GM19468 (cell line): ENCODE data around the gene SNRPF.

Experiments
- ATAC-seq: cut with Tn5 transposase; IDR thresholded peaks from one replicate; pipeline ENCODE4 v1.9.1; 2021; ENCODE audit warnings: mild to moderate bottlenecking, moderate library complexity, moderate number of reproducible peaks; ENCODE audit not compliant: unreplicated experiment; ENCODE audit errors: extremely low read depth

Gene SNRPF

DNA sequence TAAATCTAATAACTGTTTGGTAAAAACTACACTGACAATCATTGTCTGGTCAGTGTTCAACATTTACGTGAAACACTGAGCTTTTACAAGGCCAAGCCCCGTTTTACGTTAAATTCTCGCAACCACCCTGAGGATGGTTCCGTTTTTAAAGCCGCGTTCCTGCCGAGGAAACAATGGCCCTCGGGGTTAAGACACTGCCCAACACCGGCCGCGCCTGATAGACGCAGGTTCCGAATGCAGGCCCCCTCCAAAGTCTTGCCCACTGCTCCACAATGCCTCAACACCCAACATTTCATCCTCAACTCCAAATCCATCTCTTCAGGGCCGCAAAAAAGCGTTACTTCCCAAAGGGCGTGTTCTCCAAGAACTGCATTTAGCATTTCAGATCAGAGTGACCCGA is 953 bp upstream of the SNRPF start:
- no peak for ATAC-seq

GRCh38 chr12:95859344-95859816 is 628 bp downstream of the SNRPF start:
- no peak for ATAC-seq

DNA sequence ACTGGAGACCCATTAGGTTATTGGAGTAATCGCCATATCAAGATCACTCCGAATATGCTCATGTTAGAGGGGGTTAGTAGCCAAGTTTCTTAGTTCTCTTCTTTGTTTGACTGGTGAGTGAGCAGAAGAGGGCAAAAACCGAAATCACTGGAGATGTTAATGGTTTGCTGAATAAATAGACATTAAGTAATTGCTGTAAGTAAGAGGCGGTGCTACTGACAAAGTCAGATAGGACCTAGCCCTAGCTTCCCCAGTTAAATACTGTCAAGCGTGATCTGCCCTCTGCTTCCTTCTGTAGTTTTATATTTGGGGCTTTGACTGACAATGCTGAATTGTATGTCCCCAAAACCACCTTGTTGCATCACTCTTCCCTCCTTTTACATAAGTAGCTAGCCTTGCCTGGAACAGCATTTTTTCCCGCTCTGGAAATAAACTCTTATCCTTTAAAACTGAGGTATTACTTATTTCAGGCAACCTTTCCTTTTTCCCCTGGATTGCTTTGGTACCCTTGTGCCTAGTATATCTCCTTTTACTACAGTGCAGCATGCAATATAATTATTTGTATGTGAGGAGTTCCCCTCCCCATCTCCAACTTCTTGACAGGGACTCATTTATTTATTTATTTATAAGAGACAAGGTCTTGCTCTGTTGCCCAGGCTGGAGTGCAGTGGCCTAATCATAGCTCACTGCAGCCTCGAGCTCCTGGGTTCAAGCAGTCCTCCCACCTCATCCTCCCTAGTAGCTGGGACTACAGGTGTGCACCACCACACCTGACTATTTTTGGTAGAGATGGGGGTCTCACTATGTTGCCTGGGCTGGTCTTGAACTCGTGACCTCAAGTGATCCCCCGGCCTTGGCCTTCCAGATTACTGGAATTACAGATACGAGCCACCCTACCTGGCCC is 1.4 kb downstream of the SNRPF start:
- no peak for ATAC-seq

DNA sequence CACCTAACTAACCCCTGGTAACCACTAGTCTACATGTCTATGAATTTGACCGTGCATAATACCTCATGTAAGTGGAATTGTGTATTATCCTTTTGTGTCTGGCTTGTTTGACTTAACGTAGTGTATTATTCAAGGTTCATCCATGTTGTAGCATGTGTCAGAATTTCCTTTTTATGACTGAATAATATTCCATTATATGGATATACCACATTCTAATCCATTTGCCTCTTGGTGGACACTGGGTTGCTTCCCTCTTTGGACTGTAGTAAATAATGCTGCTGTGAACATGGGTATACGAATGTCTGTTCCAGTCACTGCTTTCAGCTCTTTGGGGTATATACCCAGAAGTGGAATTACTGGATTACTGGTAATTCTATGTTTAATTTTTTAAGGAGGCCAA is 3.3 kb downstream of the SNRPF start:
- ATAC-seq, result no peak

GRCh38 chr12:95863337-95863736 is 4.6 kb downstream of the SNRPF start:
- no peak for ATAC-seq

DNA sequence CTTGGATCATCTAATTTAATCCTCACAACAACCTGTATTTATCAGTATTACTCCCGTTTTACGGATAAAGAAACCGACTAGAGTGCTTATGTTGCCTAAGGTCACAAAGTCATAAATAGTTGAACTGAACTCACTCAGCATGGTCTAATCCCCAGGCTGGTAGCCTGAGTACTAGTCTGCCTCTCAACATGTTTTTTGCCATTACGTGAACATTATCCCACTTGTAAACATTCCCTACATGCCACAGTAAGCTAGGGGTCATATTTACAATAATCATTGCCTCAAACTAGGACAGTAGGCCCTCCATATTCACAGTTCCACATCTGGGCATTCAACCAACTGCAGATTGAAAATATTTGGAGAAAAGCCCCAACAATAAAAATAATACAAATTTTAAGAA is 12.1 kb downstream of the SNRPF start:
- no peak for ATAC-seq

DNA sequence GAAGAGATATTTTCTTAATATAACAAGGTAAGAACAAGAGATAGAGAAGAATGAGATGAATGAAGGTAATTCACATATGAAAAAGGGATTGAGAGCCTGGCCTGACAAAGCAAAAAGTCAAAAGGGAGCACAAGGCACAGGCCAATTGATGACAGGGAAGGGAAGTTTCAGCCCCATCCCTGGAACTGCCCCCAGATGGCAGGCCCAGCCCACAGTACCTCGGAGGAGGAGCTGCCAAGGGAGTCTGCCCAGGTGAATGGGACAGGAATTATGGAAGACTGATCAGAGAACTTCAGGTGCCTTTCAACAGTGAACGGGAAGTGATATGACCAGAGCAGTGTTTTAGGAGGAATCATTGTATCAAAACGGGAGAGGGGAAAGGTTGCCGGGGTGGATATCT is 15.7 kb downstream of the SNRPF start:
- ATAC-seq, result no peak

DNA sequence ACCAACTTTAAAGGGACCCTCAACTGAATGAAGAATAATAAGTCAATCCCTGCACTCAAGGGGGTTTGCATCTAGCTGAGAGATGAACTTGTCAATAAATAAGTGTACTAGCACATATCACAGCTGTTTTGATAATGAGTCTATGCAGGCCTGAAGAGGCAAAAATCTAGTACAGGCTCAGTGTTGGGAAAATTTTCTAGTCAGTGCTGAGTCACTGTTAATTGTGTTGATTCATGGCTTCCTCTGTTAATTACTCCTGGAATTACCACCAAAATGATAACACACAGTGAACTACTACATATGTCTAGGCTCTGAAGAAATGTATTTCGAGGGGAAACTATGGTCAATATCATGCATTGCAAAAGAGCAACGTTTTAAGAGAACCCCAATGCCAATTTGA is 18.9 kb downstream of the SNRPF start:
- no peak for ATAC-seq

GRCh38 chr12:95880895-95881294 is 22.1 kb downstream of the SNRPF start:
- ATAC-seq, result no peak

GRCh38 chr12:95881331-95881955 is 22.7 kb downstream of the SNRPF start:
- ATAC-seq, result no peak

DNA sequence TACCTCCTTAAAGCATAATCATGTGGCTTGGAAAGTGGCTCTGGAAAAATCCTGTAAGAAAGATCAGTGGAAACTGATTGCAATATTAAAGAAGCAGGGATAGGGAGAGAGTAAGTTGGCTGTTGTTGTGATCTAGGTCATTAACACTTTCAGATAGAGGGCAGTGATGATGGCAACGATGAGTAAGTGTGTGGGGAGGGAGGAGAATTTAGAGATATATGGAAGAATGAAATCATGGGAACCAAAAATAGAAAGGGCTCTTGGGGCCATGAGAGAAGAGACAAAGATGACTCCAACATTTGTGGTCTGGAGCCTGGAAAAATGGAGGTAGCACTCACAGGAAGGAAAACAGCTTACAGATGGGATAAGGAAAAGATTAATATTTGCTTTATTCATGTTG is 23.3 kb downstream of the SNRPF start:
- no peak for ATAC-seq

GRCh38 chr12:95882873-95883272 is 24.1 kb downstream of the SNRPF start:
- ATAC-seq, result no peak

DNA sequence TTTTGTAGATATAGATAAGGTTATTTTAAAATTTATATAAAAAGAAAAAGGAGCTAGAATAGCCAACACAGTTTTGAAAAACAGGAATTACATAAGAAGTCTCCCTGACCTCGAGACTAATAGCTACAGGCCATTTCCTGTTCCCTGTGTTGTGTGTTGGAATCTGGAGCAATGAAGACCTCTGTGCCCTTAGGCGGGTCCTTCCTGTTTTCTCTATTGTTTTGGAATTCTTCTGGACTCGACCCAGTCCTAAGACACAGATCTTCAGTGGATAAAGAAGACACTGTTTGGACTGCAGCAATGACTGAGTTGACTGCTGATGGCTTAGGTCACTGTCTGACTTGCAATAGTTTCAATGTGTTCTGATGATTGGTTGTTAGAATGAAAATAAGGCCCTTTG is 26.2 kb downstream of the SNRPF start:
- no peak for ATAC-seq

- ATAC-seq, result no peak
These were observed 28.6 kb downstream of the SNRPF start for GRCh38 chr12:95887311-95887710.

- ATAC-seq, result no peak
These were observed 32.2 kb downstream of the SNRPF start for GRCh38 chr12:95890958-95891357.

DNA sequence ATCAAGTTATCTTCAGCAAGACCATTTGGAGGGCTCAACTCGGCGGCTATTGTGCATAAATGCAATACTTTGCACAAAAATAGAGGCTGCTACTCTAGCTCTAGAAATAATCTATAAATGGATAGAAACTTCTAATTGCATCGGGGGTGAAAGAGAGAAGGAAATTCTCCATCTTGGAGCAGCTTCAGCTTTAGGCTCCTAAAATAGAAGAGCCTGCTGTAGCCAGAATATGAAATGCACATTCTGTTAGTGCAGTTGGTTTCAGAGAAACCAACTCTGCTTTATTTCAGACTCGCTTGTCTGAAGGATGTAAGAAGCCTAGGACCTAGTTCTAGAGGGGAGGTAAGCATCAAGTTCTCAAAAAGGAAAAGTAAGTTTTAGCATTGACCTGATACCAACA is 38.1 kb downstream of the SNRPF start:
- no peak for ATAC-seq

DNA sequence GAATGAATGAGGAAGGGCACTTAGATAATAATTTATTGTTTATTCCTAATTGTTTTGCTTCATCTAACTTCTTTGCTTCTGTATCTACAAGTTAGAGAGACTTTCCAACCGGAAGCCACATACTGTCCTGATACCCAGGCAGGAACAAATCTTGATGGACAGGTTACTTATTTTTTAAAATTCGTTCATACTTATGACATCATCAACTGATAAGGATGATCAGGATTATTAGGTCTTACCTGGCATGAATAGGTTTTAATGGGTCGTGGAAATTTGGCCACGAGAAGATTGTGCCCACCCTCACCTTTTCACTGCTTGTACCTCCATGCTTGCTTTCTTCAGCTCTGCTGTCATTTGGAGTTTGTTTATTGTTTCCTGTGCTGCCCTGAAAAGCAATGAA is 39.3 kb downstream of the SNRPF start:
- ATAC-seq, result no peak

GRCh38 chr12:95908573-95908972 is 49.8 kb downstream of the SNRPF start:
- no peak for ATAC-seq

DNA sequence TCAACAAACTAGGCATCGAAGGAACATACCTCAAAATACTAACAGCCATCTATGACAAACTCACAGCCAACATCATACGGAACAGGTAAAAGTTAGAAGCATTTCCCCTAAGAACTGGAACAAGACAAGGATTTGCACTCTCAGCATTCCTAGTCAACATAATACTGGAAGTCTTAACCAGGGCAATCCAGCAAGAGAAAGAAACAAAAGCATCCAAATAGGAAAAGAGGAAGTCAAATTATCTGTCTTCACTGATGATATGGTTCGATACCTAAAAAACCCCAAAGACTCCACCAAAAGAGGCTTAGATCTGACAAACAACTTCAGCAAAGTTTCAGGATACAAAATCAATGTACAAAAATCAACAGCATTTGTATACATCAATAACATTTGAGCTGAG is 51.1 kb downstream of the SNRPF start:
- ATAC-seq, result no peak
